HEK293 (cell line): ENCODE measurements around the gene GLB1L2.

Source experiments
- CTCF ChIA-PET: fragments of 350-600 bp; formaldehyde crosslinking; extraction: SDS; loops from one replicate; lab custom pipeline; 2021; ENCODE audit warnings: antibody characterized with exemption; lab: Yijun Ruan, JAX
- POLR2A ChIA-PET: fragments of 300-600 bp; formaldehyde crosslinking; extraction: SDS; loops from one replicate; lab custom pipeline; 2020; ENCODE audit warnings: antibody characterized with exemption, inconsistent platforms; lab: Yijun Ruan, JAX
- H3K27ac ChIP-seq: fragments of 200-500 bp; sonication (Bioruptor generic); 2 replicates; pipeline ENCODE4 v1.5.1; 2014; ENCODE audit warnings: low read depth, low read length, control low read depth, inconsistent platforms; ENCODE audit errors: extremely low read depth
- H3K36me3 ChIP-seq, 2 experiments: fragments of 200-500 bp in 1 of 2; sonication (Bioruptor generic) in 1 of 2; 1 replicate in 1 of 2; 2 replicates in 1 of 2; pipeline ENCODE4 v1.5.1; 2014 to 2017; ENCODE audit warnings: inconsistent platforms in 2 of 2, low read length in 2 of 2; ENCODE audit not compliant: control insufficient read depth in 2 of 2, insufficient read depth in 1 of 2
- H3K4me1 ChIP-seq: fragments of 200-500 bp; sonication (Bioruptor generic); 2 replicates; pipeline ENCODE4 v1.5.1; 2014; ENCODE audit warnings: mild to moderate bottlenecking, low read length, inconsistent platforms; ENCODE audit not compliant: control insufficient read depth, insufficient read depth
- H3K4me3 ChIP-seq: 2 replicates; pipeline ENCODE4 v1.5.1; 2011; ENCODE audit warnings: low read depth, mild to moderate bottlenecking, control low read depth, low read length, moderate library complexity
- H3K9me3 ChIP-seq: fragments of 200-500 bp; sonication (Bioruptor generic); 2 replicates; pipeline ENCODE4 v1.5.1; 2014; ENCODE audit warnings: low read depth, low read length, inconsistent platforms; ENCODE audit not compliant: control insufficient read depth, insufficient read depth
- BCL11A ChIP-seq: fragments of 450-650 bp; formaldehyde crosslinking; IDR thresholded peaks from 2 replicates; pipeline ENCODE4 v1.5.1; 2016; ENCODE audit warnings: low read depth, missing biosample characterization, missing genetic modification characterization
- GLI2 ChIP-seq: fragments of 450-650 bp; formaldehyde crosslinking; IDR thresholded peaks from 2 replicates; pipeline ENCODE4; 2017; ENCODE audit warnings: missing biosample characterization, missing genetic modification characterization, low read depth, borderline replicate concordance
- MEIS1 ChIP-seq: sonication (generic); formaldehyde crosslinking; IDR thresholded peaks from 2 replicates; pipeline ENCODE4 v1.8.1; 2022; ENCODE audit warnings: missing genetic modification reagents, mild to moderate bottlenecking, borderline replicate concordance
- SP7 ChIP-seq: fragments of 450-650 bp; formaldehyde crosslinking; IDR thresholded peaks from 2 replicates; pipeline ENCODE4 v1.5.1; 2016; ENCODE audit warnings: missing biosample characterization, missing genetic modification characterization
- ZBTB10 ChIP-seq: fragments of 450-650 bp; formaldehyde crosslinking; IDR thresholded peaks from 2 replicates; pipeline ENCODE4 v1.5.1; 2016; ENCODE audit warnings: missing biosample characterization, missing genetic modification characterization
- ZBTB48 ChIP-seq: fragments of 450-650 bp; formaldehyde crosslinking; IDR thresholded peaks from 2 replicates; pipeline ENCODE4 v1.5.1; 2016; ENCODE audit warnings: missing biosample characterization, missing genetic modification characterization
- ZNF114 ChIP-seq: fragments of 450-650 bp; formaldehyde crosslinking; IDR thresholded peaks from 2 replicates; pipeline ENCODE4 v1.5.0; 2017; ENCODE audit warnings: missing biosample characterization, missing genetic modification characterization
- ZNF350 ChIP-seq: fragments of 450-650 bp; formaldehyde crosslinking; IDR thresholded peaks from 2 replicates; pipeline ENCODE4 v1.5.0; 2017; ENCODE audit warnings: missing biosample characterization, mild to moderate bottlenecking, missing genetic modification characterization
- ZNF433 ChIP-seq: fragments of 450-650 bp; formaldehyde crosslinking; IDR thresholded peaks from 2 replicates; pipeline ENCODE4 v1.5.1; 2016; ENCODE audit warnings: missing biosample characterization, missing genetic modification characterization, low read depth
- ZNF639 ChIP-seq: fragments of 450-650 bp; formaldehyde crosslinking; IDR thresholded peaks from 2 replicates; pipeline ENCODE4 v1.5.1; 2016; ENCODE audit warnings: missing biosample characterization, missing genetic modification characterization
- ZNF677 ChIP-seq: fragments of 450-650 bp; IDR thresholded peaks from 2 replicates; pipeline ENCODE4 v1.5.0; 2018; ENCODE audit warnings: missing biosample characterization, mild to moderate bottlenecking, missing genetic modification characterization, moderate library complexity
- ZNF707 ChIP-seq: fragments of 450-650 bp; formaldehyde crosslinking; IDR thresholded peaks from 2 replicates; pipeline ENCODE4 v1.5.1; 2016; ENCODE audit warnings: missing biosample characterization, missing genetic modification characterization
- ZNF776 ChIP-seq: fragments of 450-650 bp; formaldehyde crosslinking; IDR thresholded peaks from 2 replicates; pipeline ENCODE4 v1.5.0; 2017; ENCODE audit warnings: missing biosample characterization, missing genetic modification characterization, borderline replicate concordance
- ZXDB ChIP-seq: fragments of 450-650 bp; formaldehyde crosslinking; IDR thresholded peaks from 2 replicates; pipeline ENCODE4 v1.5.1; 2016; ENCODE audit warnings: missing biosample characterization, missing genetic modification characterization

The GLB1L2 gene

DNA sequence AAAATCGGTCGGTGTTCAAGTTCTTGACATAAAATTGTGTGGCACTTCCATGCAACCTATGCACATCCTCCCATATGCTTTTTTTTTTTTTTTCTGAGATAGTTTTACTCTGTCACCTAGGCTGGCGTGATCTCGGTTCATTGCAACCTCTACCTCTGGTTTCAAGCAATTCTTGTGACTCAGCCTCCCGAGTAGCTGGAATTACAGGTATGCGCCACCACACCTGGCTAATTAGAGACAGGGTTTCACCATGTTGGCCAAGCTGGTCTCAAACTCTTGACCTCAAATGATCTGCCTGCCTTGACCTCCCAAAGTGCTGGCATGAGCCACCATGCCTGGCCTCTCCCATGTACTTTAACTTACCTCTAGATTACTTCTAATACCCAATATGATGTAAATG, 40.6 kb upstream of the GLB1L2 start:
- no peaks in the 10 kb centered on the region for H3K9me3 ChIP-seq
- no peaks in the 10 kb centered on the region for H3K4me1 ChIP-seq
- POLR2A ChIA-PET, result no interaction called here
- no peak for TF ChIP-seq BCL11A
- no peak overlapping the region for H3K4me3 ChIP-seq
- no peaks in the 10 kb centered on the region for H3K36me3 ChIP-seq
- CTCF ChIA-PET, result interaction anchor here (0.7 to 0.8 kb wide), 2 partner anchors 17 to 29 kb away, joined by 4 to 5 read pairs; no protein-coding TSS in a partner anchor
- H3K27ac ChIP-seq, result no peak overlapping the region

GRCh38 chr11:134292661-134293060, 39.1 kb upstream of the GLB1L2 start:
- Histone ChIP-seq H3K36me3 (no peaks in the 10 kb centered on the region), H3K27ac (no peak overlapping the region), H3K4me3 (no peak overlapping the region), H3K4me1 (no peaks in the 10 kb centered on the region), H3K9me3 (no peaks in the 10 kb centered on the region)
- TF ChIP-seq ZNF433, result no peak
- no peak for TF ChIP-seq ZBTB10 (tag by site-specific recombination)
- TF ChIP-seq ZNF114 (tag by site-specific recombination), result no peak
- ChIA-PET POLR2A (no interaction called here), CTCF (no interaction called here)

DNA sequence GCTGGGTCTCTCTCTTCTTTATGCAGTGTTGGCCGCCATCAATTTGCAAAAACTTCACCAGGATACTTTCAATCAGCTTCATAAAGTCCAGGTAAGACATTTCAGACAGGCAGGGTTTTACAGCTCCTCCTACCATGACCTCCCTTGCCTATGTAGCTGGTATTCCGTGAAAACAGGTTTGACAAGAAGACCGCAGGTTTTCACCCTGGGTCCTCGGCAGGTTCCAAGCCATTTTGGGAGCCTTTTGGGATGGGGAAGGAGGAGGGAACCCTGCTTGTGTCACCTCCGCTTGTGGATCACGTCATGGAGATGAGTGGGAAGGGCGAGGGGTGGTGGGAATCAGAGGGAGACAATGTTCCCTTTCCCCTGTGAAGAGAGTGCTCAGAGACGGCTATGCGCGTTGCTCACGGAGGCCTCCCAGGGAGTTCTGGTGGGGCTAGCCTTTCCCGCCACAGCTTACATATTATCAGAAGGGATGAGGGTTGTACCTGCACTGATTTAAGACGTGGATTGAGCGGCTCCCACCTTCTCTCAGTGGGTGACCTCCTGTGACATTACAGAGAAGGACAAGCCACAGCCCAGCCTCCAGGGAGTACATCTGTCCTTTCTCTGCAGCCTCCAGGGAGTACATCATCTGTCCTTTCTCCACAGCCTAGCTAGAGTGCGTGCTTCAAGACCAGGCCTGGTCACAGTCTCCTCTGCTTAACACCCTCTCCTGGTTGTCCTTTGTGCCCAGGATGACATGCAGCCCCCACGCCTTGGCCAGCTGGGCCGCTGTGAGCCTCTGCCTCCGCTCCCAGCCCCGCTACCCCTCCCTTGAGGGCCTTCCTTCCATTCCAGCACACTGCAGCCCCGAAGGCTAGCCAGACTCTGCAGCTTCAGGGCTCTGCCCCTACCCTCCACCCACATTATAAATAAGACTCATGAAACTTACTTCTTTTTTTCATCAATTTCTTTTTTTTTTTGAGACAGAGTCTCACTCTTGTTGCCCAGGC, 38.4 kb upstream of the GLB1L2 start:
- no peak for TF ChIP-seq GLI2 (tag by site-specific recombination)
- TF ChIP-seq, all 188 proteins: peak for 0
- no peaks in the 10 kb centered on the region for H3K9me3 ChIP-seq
- ChIA-PET POLR2A (no interaction called here), CTCF (interaction anchor here (0.8 kb wide), 1 partner anchor 18 kb away, joined by 4 read pairs; no protein-coding TSS in a partner anchor)
- H3K27ac ChIP-seq, result no peak overlapping the region
- H3K4me3 ChIP-seq, result no peak overlapping the region
- H3K36me3 ChIP-seq, result no peaks in the 10 kb centered on the region
- H3K4me1 ChIP-seq, result no peaks in the 10 kb centered on the region

GRCh38 chr11:134294664-134295063, 37.1 kb upstream of the GLB1L2 start:
- H3K4me3 ChIP-seq, result no peak overlapping the region
- no peak overlapping the region for H3K27ac ChIP-seq
- no peaks in the 10 kb centered on the region for H3K9me3 ChIP-seq
- H3K36me3 ChIP-seq, result no peaks in the 10 kb centered on the region
- no peak for TF ChIP-seq ZBTB48 (tag by site-specific recombination)
- TF ChIP-seq ZNF776, result no peak
- no peak for TF ChIP-seq ZNF677 (tag by site-specific recombination)
- TF ChIP-seq ZNF639, result no peak
- TF ChIP-seq ZNF350 (tag by site-specific recombination), result no peak
- no peak for TF ChIP-seq MEIS1
- TF ChIP-seq ZNF707, result no peak
- no peak for TF ChIP-seq SP7
- no peak for TF ChIP-seq ZXDB
- POLR2A ChIA-PET, result no interaction called here
- CTCF ChIA-PET, result no interaction called here
- no peaks in the 10 kb centered on the region for H3K4me1 ChIP-seq
